Subcutaneous adipose tissue (tissue), 4 donors: Measurements from ENCODE around the gene CNTNAP2. TPM values are rescaled to one million over a fixed set of nuclear protein-coding genes. Genes with fewer than 3 reads are reported as not detected.

ENCODE experiments used
- CTCF ChIP-seq: fragments of 450-650 bp; IDR thresholded peaks from one replicate; pipeline ENCODE4 v1.5.1; 2016; ENCODE audit warnings: low read depth, mild to moderate bottlenecking, control low read depth, antibody characterized with exemption, moderate library complexity
- total RNA-seq, 4 donors: library from RNA; depleted of rRNA; stranded (reverse); fragments of >200 nt; gene quantifications; one replicate each; pipeline ENCODE4 v1.1.0, GENCODE V29; 2016

The CNTNAP2 gene
- total RNA-seq, 4 donors from 2014 or later: not detected

- no peak for TF ChIP-seq CTCF
Observed at GRCh38 chr7:148148456-148148855, 2031.9 kb downstream of the CNTNAP2 start.

- no peak for TF ChIP-seq CTCF
Observed at GRCh38 chr7:148149730-148150129, 2033.1 kb downstream of the CNTNAP2 start.

GRCh38 chr7:148151778-148152177, 2035.2 kb downstream of the CNTNAP2 start:
- no peak for TF ChIP-seq CTCF

GRCh38 chr7:148153616-148154284, 2037.1 kb downstream of the CNTNAP2 start:
- no peak for TF ChIP-seq CTCF

GRCh38 chr7:148155000-148155399, 2038.4 kb downstream of the CNTNAP2 start:
- TF ChIP-seq CTCF: no peak

GRCh38 chr7:148155826-148156225, 2039.2 kb downstream of the CNTNAP2 start:
- no peak for TF ChIP-seq CTCF

- TF ChIP-seq CTCF: no peak
Observed at GRCh38 chr7:148156233-148156632, 2039.6 kb downstream of the CNTNAP2 start.
